Esophagus (tissue), 2 donors: ENCODE measurements around the gene ZNF330. TPM values are rescaled to one million over a fixed set of nuclear protein-coding genes. Genes with fewer than 3 reads are reported as not detected.
"Not testable (repeated sequence)": the region's sequence is repeated elsewhere in the genome, so short reads cannot be mapped to it uniquely, and the experiment has no call there.

Experiments
- H3K27ac ChIP-seq, 2 donors: one replicate each; pipeline ENCODE4 v1.5.1; 2013; ENCODE audit warnings: low read depth in 2 of 2, mild to moderate bottlenecking in 2 of 2, inconsistent platforms in 1 of 2, low read length in 1 of 2, moderate library complexity in 1 of 2
- H3K27me3 ChIP-seq, 2 donors: one replicate each; pipeline ENCODE4 v1.6.1; 2013; ENCODE audit warnings: low read length in 2 of 2, control low read depth in 1 of 2, mild to moderate bottlenecking in 1 of 2; ENCODE audit not compliant: insufficient read depth in 2 of 2, control insufficient read depth in 1 of 2
- H3K36me3 ChIP-seq, 2 donors: one replicate each; pipeline ENCODE4 v1.6.1; 2013; ENCODE audit warnings: low read length in 1 of 2; ENCODE audit not compliant: control insufficient read depth in 2 of 2, insufficient read depth in 2 of 2
- H3K4me1 ChIP-seq, 2 donors: one replicate each; pipeline ENCODE4 v1.6.1; 2013; ENCODE audit warnings: low read length in 1 of 2; ENCODE audit not compliant: control insufficient read depth in 2 of 2, insufficient read depth in 2 of 2
- H3K4me3 ChIP-seq, 2 donors: one replicate each; pipeline ENCODE4 v1.5.1; 2013; ENCODE audit warnings: low read length in 2 of 2, mild to moderate bottlenecking in 2 of 2, low read depth in 1 of 2, moderate library complexity in 1 of 2
- H3K9me3 ChIP-seq, 2 donors: one replicate each; pipeline ENCODE4 v1.6.1; 2013; ENCODE audit warnings: mild to moderate bottlenecking in 2 of 2, low read depth in 1 of 2, low read length in 1 of 2, moderate library complexity in 1 of 2; ENCODE audit not compliant: control insufficient read depth in 2 of 2, insufficient read depth in 1 of 2
- WGBS, 2 donors: extraction: QIAGEN DNeasy Blood & Tissue Kit; methylation state at CpG; one replicate each; pipeline ENCODE4 v1.1.7; 2013; 5-methylcytosine and 5-hydroxymethylcytosine counted together
- polyA plus RNA-seq, 2 donors: library from polyadenylated mRNA; stranded (reverse); fragments of 200-250 nt; gene quantifications; one replicate each; pipeline ENCODE4 v1.2.3, GENCODE V29; 2013
- donor health status: healthy with polysubstance abuse.
- donor health status: Bipolar disorder and iron deficiency.

ZNF330 gene
- polyA plus RNA-seq, 2 donors = 11.0 to 21.5 TPM

- WGBS, 2 donors = 94 to 97% methylated on average over 5 of the region's 5 CpGs
- not testable (repeated sequence) for H3K4me3 ChIP-seq, H3K27me3 ChIP-seq, H3K4me1 ChIP-seq, H3K27ac ChIP-seq, H3K36me3 ChIP-seq, H3K9me3 ChIP-seq
These were observed 6.6 kb downstream of the ZNF330 start for GRCh38 chr4:141227280-141227679.

GRCh38 chr4:141229408-141230101 lies 8.9 kb downstream of the ZNF330 start:
- no peaks in the 10 kb centered on the region for H3K9me3 ChIP-seq
- no peak overlapping the region for H3K27ac ChIP-seq
- peaks cover 6 to 12% of the 10 kb centered on the region in 2 donors for H3K36me3 ChIP-seq
- H3K27me3 ChIP-seq = no peaks in the 10 kb centered on the region
- H3K4me1 ChIP-seq = no peaks in the 10 kb centered on the region
- H3K4me3 ChIP-seq = no peak overlapping the region
- WGBS, 2 donors = 72 to 73% methylated on average over 5 of the region's 5 CpGs

GRCh38 chr4:141233673-141234072 lies 13.0 kb downstream of the ZNF330 start:
- WGBS, 2 donors = 94 to 95% methylated on average over 3 of the region's 3 CpGs
- H3K27ac ChIP-seq = no peak overlapping the region
- H3K4me3 ChIP-seq = no peak overlapping the region
- H3K36me3 ChIP-seq = peaks cover 3 to 12% of the 10 kb centered on the region in 2 donors
- H3K27me3 ChIP-seq = no peaks in the 10 kb centered on the region
- no peaks in the 10 kb centered on the region for H3K9me3 ChIP-seq
- H3K4me1 ChIP-seq = no peaks in the 10 kb centered on the region

GRCh38 chr4:141238186-141238585 lies 17.5 kb downstream of the ZNF330 start:
- H3K27ac ChIP-seq = no peak overlapping the region
- H3K4me3 ChIP-seq = no peak overlapping the region
- H3K9me3 ChIP-seq = no peaks in the 10 kb centered on the region
- no peaks in the 10 kb centered on the region for H3K4me1 ChIP-seq
- WGBS, 2 donors = 65 to 71% methylated on average over 3 of the region's 3 CpGs
- no peaks in the 10 kb centered on the region for H3K27me3 ChIP-seq
- peaks cover 0 to 5% of the 10 kb centered on the region in 2 donors for H3K36me3 ChIP-seq

DNA sequence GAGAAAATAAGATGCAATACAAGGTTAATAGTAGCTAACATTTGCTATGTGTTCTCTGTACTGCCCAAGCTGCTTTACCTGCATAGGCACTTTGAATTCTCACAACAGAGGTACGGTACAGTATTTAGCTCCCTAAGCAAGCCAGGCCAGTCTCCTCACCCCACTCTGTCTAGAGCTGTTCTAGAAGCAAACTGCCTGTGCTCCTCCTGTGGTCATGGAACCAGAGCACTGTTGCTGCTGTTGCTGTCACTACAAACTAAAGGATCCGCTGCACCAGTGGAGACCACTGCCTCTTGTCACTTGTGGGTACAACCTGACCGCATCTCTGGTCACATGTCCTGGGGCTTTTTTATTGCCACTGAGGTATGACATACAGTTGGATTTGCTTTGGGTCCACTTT lies 19.6 kb downstream of the ZNF330 start:
- Histone ChIP-seq H3K27me3 (no peaks in the 10 kb centered on the region), H3K9me3 (no peaks in the 10 kb centered on the region), H3K4me3 (no peak overlapping the region), H3K36me3 (no peaks in the 10 kb centered on the region), H3K4me1 (no peaks in the 10 kb centered on the region), H3K27ac (no peak overlapping the region)
- WGBS, 2 donors = 76 to 80% methylated on average over 3 of the region's 3 CpGs

GRCh38 chr4:141240671-141241070 lies 20.0 kb downstream of the ZNF330 start:
- H3K36me3 ChIP-seq = no peaks in the 10 kb centered on the region
- 70 to 72% methylated on average over 2 of the region's 2 CpGs for WGBS, 2 donors
- H3K4me3 ChIP-seq = no peak overlapping the region
- no peak overlapping the region for H3K27ac ChIP-seq
- H3K9me3 ChIP-seq = no peaks in the 10 kb centered on the region
- no peaks in the 10 kb centered on the region for H3K27me3 ChIP-seq
- H3K4me1 ChIP-seq = no peaks in the 10 kb centered on the region

GRCh38 chr4:141241986-141242385 lies 21.3 kb downstream of the ZNF330 start:
- 66 to 78% methylated on average over 1 of the region's 1 CpG for WGBS, 2 donors
- H3K36me3 ChIP-seq = no peaks in the 10 kb centered on the region
- no peak overlapping the region for H3K4me3 ChIP-seq
- no peaks in the 10 kb centered on the region for H3K27me3 ChIP-seq
- no peak overlapping the region for H3K27ac ChIP-seq
- no peaks in the 10 kb centered on the region for H3K9me3 ChIP-seq
- no peaks in the 10 kb centered on the region for H3K4me1 ChIP-seq

GRCh38 chr4:141244419-141244818 lies 23.7 kb downstream of the ZNF330 start:
- no peaks in the 10 kb centered on the region for H3K36me3 ChIP-seq
- H3K4me3 ChIP-seq = no peak overlapping the region
- WGBS, 2 donors = 91 to 93% methylated on average over 1 of the region's 1 CpG
- no peaks in the 10 kb centered on the region for H3K4me1 ChIP-seq
- H3K27ac ChIP-seq = no peak overlapping the region
- no peaks in the 10 kb centered on the region for H3K27me3 ChIP-seq
- H3K9me3 ChIP-seq = no peaks in the 10 kb centered on the region

DNA sequence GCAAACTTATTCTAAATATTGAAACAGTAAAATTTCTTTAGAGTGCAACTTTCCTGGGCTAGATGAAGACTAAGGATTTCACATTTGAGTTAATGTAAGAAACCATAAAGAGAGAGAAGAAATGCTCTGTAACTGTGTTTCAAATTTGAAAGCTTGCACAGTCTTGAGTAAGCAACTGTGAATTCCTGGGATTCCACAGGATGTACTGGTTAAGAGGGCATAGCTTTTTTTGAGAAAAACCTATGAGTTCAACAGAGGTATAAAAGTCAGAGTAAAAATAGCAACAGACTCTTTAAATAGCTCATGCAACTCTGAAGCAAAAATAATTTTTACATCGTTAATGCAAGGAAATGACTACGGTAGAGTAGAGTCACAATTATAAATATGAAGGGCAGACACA lies 25.5 kb downstream of the ZNF330 start:
- Histone ChIP-seq H3K27ac (no peak overlapping the region), H3K9me3 (no peaks in the 10 kb centered on the region), H3K36me3 (no peaks in the 10 kb centered on the region), H3K4me1 (no peaks in the 10 kb centered on the region), H3K4me3 (no peak overlapping the region), H3K27me3 (no peaks in the 10 kb centered on the region)
- WGBS, 2 donors = 55 to 65% methylated on average over 2 of the region's 2 CpGs

GRCh38 chr4:141246683-141247429 lies 26.2 kb downstream of the ZNF330 start:
- WGBS, 2 donors = 54 to 62% methylated on average over 2 of the region's 2 CpGs
- Histone ChIP-seq H3K27ac (no peak overlapping the region), H3K27me3 (no peaks in the 10 kb centered on the region), H3K9me3 (no peaks in the 10 kb centered on the region), H3K36me3 (no peaks in the 10 kb centered on the region), H3K4me1 (no peaks in the 10 kb centered on the region), H3K4me3 (no peak overlapping the region)
